HG03280 (cell line): Measurements from ENCODE around the gene ATXN10.

Experiments used
- ATAC-seq: cut with Tn5 transposase; IDR thresholded peaks from one replicate; pipeline ENCODE4 v1.9.1; 2021; ENCODE audit warnings: mild to moderate bottlenecking, moderate library complexity; ENCODE audit not compliant: unreplicated experiment

The ATXN10 gene

GRCh38 chr22:45845076-45845487, 173.4 kb downstream of the ATXN10 start:
- no peak for ATAC-seq

DNA sequence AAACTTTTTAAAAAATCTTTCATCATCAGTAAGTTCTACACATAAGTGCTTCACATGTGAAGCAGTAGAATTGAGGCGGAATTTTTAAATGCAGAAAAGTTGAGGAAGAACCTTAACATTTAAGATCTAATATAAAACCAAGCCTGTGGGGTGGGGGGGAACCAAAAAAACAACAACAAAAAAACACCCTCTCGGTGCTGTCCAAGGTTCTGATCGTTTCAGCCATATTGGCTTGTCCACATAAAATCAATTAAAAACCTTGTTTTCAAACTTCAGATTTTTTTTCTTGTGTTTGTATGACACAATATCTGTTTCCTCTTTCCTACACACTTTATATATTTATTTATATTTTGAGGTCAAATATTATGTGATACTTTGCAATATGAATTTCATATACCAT, 175.3 kb downstream of the ATXN10 start:
- no peak for ATAC-seq

DNA sequence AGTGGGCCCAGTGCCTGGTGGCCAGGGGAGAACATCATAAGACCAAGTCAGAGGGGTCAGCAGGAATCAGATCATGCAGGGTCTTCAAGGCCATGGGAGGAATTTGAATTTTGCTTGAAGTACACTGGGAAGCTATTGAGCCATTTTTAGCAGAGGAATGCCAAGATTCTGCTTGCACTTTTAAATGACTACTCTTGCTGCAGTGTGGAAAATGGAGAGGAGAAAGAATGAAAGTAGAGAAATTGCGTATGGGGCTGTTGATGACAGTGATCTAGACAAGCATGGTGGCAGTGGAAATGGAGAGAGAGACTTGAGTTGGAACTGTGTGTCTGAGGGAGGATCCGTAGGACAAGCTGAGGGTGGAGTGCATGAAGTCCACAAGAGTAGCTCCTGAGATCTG, 177.3 kb downstream of the ATXN10 start:
- ATAC-seq, result no peak

GRCh38 chr22:45852826-45853225, 181.2 kb downstream of the ATXN10 start:
- ATAC-seq, result no peak

DNA sequence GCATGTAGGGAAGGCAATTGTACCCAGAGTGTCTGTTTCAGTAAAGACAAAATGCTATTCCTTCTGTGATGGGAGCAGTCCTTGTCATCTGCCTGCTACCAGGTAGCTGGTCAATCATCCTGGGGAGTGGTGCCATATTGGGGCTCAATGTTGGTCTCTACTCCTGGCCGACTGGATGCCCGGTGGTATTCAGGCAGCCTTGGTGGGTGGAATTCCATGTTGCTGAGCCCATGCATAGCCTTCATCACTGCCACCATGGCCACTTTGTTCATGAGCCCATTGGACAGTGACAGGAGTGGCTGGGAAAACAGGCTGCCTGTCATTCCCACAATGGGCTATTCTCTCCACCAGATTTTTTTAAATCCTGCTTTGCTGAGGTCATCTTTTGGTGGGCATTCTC, 184.3 kb downstream of the ATXN10 start:
- no peak for ATAC-seq

DNA sequence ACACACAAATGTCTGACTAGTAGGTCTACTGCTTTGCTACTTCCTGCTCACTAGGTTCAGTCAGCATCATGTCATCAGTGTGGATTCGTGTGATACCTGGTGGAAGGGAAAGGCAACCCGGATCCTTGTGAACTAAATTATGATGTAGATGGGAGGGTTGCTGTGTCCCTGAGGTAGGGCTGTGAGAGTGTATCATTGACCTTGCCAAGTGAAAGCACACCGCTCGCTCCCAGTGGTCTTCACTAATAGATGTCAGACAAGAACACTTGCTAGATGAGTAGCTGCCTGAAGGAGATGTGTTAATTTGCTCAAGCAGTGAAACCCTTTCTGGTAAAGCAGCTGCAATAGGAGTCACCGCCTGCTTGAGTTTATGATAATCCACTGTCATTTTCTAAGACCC, 185.9 kb downstream of the ATXN10 start:
- ATAC-seq, result no peak

DNA sequence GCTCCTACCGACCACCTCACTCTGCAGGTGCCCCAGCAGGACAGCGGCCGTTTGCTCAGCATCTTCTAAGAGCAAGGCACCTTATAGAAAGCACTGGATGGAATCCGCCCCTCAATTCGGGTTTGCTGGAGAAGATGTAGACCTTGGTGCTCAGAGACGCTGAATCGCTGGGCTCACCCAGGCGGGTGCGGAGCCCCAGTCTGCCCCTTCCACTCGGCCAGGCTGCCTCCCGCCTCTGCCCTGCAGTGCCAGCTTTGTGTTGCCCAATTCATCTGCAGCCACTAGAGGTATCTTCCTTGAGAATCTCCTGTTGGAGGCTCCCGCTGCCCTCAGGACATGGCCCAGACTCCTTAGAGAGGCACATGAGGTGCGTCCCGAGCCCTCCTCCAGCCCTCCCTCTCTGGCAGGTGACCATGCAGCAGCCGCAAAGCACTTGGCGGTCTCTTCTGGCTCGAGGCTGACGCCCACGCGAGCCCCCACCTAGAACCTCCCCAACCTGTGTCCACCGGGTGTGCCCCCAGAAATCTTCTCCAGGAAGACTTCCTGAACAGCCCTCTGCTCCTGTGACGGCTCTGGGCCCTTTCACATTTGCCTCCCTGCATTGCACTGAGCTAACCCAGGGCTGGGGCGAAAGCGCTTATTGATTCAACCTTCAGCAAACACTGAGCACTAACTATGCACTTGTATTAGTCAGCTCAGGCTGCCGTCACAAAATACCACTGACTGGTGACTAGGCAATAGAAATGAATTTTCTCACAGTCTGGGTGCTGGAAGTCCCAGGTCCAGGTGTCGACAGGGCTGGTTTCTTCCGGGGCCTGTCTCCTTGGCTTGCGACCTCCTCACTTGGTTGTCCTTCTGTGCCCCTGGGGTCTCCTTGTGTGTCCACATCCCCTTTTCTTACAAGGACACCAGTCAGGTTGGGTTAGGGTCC, 187.9 kb downstream of the ATXN10 start:
- no peak for ATAC-seq

GRCh38 chr22:45860201-45860600, 188.6 kb downstream of the ATXN10 start:
- no peak for ATAC-seq

- ATAC-seq, result no peak
These were observed 189.6 kb downstream of the ATXN10 start for GRCh38 chr22:45861259-45861658.

DNA sequence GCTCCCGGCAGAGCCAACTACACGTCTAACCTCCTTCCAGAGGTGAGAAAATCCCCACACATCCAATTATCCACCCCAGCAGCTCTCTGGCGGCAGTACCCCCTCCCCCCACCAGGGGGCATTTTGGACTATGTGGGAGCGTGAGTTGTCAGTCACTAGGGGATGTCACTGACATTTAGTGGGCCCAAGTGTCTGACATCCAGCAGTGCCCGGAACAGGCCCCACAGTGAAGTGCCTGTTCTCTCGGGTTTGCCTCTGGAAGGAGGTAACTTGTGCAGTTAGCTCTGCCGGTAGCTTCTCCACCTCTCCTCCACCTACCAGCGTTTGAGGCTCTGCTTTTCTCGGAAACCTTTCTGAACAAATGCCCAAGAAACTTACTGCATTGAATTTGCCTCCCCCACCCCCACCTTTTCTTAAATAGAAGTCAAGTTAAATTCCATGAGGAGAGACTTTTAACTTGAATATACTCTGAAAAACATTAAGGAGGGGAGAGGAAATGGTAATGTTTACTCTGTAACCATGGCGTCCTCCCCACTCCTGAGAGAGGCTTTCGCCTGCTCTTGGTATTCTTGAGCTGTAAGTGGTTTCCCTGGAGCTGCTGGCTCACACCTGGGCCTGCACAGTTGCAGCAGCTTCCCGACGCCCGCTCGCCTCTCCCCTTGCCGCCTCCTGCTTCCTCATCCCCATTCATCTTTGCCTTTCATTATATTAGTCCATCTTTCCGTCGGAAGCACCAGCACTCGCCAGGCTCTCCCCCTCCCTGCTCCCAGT, 192.5 kb downstream of the ATXN10 start:
- no peak for ATAC-seq

DNA sequence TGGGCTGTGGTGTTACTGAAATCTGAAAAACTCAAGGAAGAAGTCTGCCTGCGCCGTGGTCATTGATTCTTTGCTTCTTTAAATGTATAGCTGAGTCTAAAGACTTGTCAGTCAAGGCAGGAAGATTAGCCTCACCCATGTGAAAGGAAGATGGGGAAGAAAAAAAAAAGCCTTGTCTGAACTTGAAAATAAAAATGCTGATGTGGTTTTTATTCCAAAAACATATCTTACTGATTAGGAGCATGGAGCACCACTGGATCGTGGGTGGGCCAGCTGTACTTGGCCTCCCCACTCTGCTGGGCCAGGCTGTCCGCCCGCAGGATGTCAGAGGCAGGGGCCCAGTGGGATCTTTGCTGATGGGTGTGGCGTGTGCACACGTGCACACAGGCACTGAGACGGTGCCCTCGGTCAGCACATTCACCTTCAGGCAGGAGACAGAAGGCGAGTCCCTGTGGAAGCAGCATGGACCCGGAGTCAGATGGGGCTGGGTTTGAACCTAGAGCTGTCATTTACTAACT, 193.4 kb downstream of the ATXN10 start:
- no peak for ATAC-seq

- no peak for ATAC-seq
These were observed 194.0 kb downstream of the ATXN10 start for GRCh38 chr22:45865561-45866125.

GRCh38 chr22:45866126-45866645, 194.6 kb downstream of the ATXN10 start:
- no peak for ATAC-seq

- no peak for ATAC-seq
These were observed 195.0 kb downstream of the ATXN10 start for GRCh38 chr22:45866646-45867117.

- no peak for ATAC-seq
These were observed 195.7 kb downstream of the ATXN10 start for GRCh38 chr22:45867118-45867905.

GRCh38 chr22:45867906-45868555, 196.4 kb downstream of the ATXN10 start:
- ATAC-seq, result no peak

GRCh38 chr22:45868571-45869339, 197.1 kb downstream of the ATXN10 start:
- no peak for ATAC-seq

DNA sequence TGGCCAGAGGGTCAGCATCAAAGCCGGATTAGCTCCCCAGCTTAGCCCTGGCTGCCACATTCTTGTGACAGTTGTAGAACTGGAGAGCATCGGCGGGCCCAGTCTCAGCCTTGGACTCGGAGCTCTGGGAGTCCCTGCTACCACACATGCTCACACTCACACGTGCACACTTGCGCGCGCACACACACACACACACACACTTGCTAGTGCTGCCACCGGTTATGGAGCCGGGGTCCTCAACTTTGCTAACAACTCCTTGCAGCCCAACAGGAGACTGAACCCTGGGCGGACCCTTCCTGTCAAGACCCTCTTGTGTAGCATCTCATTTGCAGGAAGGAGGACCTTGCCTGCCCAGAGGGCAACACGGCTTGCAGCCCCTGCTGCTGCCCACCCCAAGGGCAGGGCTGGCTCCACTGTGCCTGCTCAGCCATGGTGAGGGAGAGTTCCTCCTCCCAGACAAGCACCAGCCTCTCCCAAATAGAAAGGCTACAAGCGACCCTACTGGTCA, 197.8 kb downstream of the ATXN10 start:
- ATAC-seq, result no peak

GRCh38 chr22:45870011-45870410, 198.4 kb downstream of the ATXN10 start:
- no peak for ATAC-seq
